Measurements from ENCODE around the gene MBD5.

Gene MBD5

GRCh38 chr2:148527488-148528340 lies 506.8 kb downstream of the MBD5 start:
- no peak for DNase-seq (ENCODE audit: low read depth)
- H3K4me3 ChIP-seq (ENCODE audit: low read depth, low read length): no peak overlapping the region
- in situ Hi-C loops (cut with HindIII; ENCODE audit: low sequenced_read_pairs): no loop called here
- TF ChIP-seq, protein P1, sequence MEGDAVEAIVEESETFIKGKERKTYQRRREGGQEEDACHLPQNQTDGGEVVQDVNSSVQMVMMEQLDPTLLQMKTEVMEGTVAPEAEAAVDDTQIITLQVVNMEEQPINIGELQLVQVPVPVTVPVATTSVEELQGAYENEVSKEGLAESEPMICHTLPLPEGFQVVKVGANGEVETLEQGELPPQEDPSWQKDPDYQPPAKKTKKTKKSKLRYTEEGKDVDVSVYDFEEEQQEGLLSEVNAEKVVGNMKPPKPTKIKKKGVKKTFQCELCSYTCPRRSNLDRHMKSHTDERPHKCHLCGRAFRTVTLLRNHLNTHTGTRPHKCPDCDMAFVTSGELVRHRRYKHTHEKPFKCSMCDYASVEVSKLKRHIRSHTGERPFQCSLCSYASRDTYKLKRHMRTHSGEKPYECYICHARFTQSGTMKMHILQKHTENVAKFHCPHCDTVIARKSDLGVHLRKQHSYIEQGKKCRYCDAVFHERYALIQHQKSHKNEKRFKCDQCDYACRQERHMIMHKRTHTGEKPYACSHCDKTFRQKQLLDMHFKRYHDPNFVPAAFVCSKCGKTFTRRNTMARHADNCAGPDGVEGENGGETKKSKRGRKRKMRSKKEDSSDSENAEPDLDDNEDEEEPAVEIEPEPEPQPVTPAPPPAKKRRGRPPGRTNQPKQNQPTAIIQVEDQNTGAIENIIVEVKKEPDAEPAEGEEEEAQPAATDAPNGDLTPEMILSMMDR (IDR thresholded peaks at IDR 0.05; ENCODE audit: low read depth, low read length, missing control alignments): no peak

DNA sequence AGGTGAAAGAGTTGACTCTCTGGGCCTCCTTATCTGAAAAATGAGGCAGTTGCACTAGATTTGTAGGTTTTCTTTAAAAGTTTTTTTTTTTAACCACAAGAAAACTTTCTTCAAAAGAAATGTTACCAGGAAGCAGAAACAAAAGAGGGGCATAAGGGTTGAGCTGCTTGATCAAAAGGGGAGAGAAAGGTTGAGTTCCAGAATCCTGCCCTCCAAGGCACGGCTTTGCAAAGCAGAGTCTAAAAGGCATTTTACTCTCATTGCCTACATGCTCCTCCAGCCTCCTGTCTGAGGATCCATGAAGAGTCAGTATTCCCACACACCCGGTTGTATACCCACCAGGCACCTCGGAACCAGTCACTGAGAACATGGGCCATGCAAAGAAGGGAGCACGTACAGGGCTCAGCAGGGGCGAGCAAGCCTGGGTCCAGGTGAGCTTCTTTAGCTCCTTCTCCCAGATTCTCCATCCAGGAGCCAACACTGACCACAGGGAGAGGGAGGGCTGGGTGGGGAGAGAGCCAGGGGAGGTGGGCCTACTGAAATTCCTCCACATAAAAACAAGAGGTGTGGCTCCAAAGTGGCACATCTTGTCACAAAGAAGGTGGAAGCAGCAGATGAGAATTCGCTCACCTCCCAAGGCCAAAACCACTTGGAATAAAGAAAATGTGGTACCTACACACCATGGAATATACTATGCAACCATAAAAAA lies 507.6 kb downstream of the MBD5 start:
- in situ Hi-C loops (cut with HindIII; ENCODE audit: low sequenced_read_pairs): no loop called here
- no peak overlapping the region for H3K4me3 ChIP-seq (ENCODE audit: low read depth, low read length)

DNA sequence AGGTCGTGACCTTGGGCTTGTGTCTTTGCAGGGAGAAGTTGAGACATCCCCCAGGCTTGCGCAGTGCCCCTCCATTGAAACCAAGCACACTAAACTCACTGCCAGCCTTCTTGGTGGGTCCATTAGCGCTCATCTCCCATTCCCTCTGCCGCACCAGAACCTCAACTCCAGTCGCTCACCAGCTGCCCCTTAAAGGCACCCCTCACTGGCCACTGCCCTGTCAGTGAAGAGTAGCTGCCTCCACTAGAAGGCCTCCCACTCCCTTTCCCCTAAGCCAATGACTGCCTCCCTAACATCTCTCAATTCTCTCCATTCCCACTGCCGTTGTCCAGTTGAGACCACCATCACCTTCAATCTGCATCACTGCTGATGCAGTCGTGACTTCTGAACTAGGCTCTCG lies 508.9 kb downstream of the MBD5 start:
- TF ChIP-seq, protein P1 (IDR thresholded peaks at IDR 0.05; ENCODE audit: low read depth, low read length, missing control alignments): no peak
- H3K4me3 ChIP-seq (ENCODE audit: low read depth, low read length): no peak overlapping the region
- no peak for DNase-seq (ENCODE audit: low read depth)
- in situ Hi-C loops (cut with HindIII; ENCODE audit: low sequenced_read_pairs): no loop called here

More for the DNA sequence above, 507.6 kb downstream of the MBD5 start:
- DNase-seq (ENCODE audit: low read depth): no peak
- TF ChIP-seq, protein P1 (IDR thresholded peaks at IDR 0.05; ENCODE audit: low read depth, low read length, missing control alignments): no peak

DNA sequence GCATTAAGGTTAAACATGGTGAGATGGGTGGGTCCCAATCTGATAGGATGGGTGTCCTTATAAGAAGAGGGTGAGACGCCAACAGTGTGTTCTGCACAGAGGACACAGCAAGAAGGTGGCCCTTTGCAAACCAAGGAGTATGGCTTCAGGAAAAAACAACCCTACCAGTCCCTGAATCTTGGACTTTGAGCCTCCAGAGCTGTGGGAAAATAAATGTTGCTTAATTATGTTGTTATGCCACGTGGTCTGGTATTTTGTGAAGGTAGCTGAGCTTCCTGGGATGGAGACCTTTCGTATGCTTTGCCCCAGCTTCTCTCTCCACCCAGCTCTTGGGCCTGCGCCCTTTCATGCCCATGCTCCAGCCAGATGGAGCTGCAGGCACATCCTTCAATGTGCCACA lies 509.5 kb downstream of the MBD5 start:
- TF ChIP-seq, protein P1 (IDR thresholded peaks at IDR 0.05; ENCODE audit: low read depth, low read length, missing control alignments): no peak
- no peak for DNase-seq (ENCODE audit: low read depth)
- in situ Hi-C loops (cut with HindIII; ENCODE audit: low sequenced_read_pairs): no loop called here
- H3K4me3 ChIP-seq (ENCODE audit: low read depth, low read length): no peak overlapping the region

GRCh38 chr2:148531235-148531634 lies 510.3 kb downstream of the MBD5 start:
- in situ Hi-C loops (cut with HindIII; ENCODE audit: low sequenced_read_pairs): no loop called here
- TF ChIP-seq, protein P1 (IDR thresholded peaks at IDR 0.05; ENCODE audit: low read depth, low read length, missing control alignments): no peak
- H3K4me3 ChIP-seq (ENCODE audit: low read depth, low read length): no peak overlapping the region
- no peak for DNase-seq (ENCODE audit: low read depth)

DNA sequence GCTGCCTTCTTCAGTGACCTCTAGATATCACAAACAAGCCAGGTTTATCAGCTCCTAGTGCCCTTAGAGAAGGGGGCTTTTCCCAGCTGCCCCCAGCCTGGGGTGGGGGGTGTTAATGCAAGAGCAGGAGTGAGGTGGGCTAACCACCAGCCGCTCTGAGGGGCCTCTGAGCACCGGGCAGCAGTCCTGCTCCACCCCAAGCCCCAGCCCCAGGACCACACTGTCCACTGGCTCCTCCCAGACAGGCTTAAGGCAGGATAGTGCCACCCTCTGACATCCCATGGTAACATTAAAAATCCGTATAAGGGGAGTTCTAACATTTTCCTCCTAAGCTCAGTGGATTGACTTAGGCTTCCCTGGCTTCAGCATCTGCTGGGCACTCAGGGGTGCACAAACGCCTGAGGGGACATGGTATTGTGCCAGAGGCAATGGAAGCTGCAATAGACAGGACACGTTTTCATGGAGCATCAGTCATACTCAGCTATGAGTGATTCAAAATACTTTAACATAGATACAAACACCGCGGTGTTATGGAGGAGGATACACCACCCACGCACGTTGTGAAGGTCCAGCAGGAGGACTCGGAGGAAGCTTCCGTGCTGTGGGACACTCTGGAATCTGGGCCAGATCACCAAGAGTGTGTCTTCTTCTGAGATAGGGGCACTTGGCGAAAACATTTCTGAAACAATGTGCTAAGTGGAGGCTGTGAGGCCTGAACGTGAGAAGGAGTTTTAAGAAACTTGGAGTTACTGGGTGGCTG lies 511.0 kb downstream of the MBD5 start:
- DNase-seq (ENCODE audit: low read depth): no peak
- in situ Hi-C loops (cut with HindIII; ENCODE audit: low sequenced_read_pairs): no loop called here
- no peak overlapping the region for H3K4me3 ChIP-seq (ENCODE audit: low read depth, low read length)
- TF ChIP-seq, protein P1 (IDR thresholded peaks at IDR 0.05; ENCODE audit: low read depth, low read length, missing control alignments): no peak
